ENCODE results near the gene AGTR1. TPM values are rescaled to one million over a fixed set of nuclear protein-coding genes. Genes with fewer than 3 reads are reported as not detected.

AGTR1 gene
- total and polyA plus RNA-seq, 10 of the 15 experiments (the other 5 are each of a cell fraction or from before 2014, with no cell fraction given) = not detected

DNA sequence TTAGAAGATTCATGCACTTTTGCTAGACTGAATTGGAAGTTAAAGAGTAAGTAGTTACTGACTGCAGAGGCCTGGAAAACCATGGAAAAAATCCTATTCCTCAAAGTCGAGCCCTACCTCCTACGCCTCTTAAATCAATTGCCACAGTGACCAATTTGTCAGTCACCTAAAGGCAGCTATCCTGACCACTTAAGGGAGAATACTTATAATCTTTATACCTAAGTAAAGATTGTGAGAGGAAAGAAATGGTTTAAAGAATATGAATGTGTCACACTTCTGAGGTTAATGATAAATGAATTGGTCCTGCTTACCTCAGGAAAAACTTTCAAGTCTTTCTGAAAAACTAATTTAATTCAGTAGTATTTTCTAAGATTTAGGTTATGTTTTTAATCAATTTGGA is 42.6 kb downstream of the AGTR1 start:
- Histone ChIP-seq H2AFZ (ENCODE audit: control insufficient read depth, low read depth, low read length) (no peak overlapping the region), H3K4me1 (ENCODE audit: control insufficient read depth, insufficient read depth, low read length) (no peaks in the 10 kb centered on the region), H3K4me3 (no peak overlapping the region), H3K27ac (ENCODE audit: control insufficient read depth, insufficient read depth) (no peak overlapping the region), H3K9me3 (replicated peaks; ENCODE audit: control insufficient read depth, insufficient read depth, low read length) (no peaks in the 10 kb centered on the region), H3K79me2 (ENCODE audit: control insufficient read depth, insufficient read depth, low read length) (no peaks in the 10 kb centered on the region), H3K36me3 (ENCODE audit: control insufficient read depth in 2 of 2, insufficient read depth in 2 of 2, low read length in 1 of 2) (no peaks in the 10 kb centered on the region), H3K27me3 (replicated peaks in 1 of 2; ENCODE audit: control insufficient read depth in 2 of 2, insufficient read depth in 2 of 2, low read length in 1 of 2) (no peaks in the 10 kb centered on the region), H3K4me2 (ENCODE audit: control insufficient read depth, insufficient read depth) (no peak overlapping the region), H3K9ac (ENCODE audit: control insufficient read depth, insufficient read depth, low read length) (no peak overlapping the region), H4K20me1 (ENCODE audit: control insufficient read depth, insufficient read depth) (no peaks in the 10 kb centered on the region)
- ChIA-PET CTCF (no interaction called here), RAD21 (ENCODE audit: unreplicated experiment) (no interaction called here), POLR2A (no interaction called here), SMC1A (ENCODE audit: uncharacterized antibody, unreplicated experiment) (no interaction called here)
- BruUV-seq (replicated peaks) = no TSS peak
- FAIRE-seq (no peak), ATAC-seq (no peak), DNase-seq (ENCODE audit: low read depth, low spot score) (no peak)
- 0% methylated on average over 2 of the region's 2 CpGs for WGBS (ENCODE audit: insufficient coverage, insufficient replicate concordance, low lambda C conversion rate, missing lambda C conversion rate)
- intact Hi-C loops (cut with micrococcal nuclease; ENCODE audit: unreplicated experiment) = no loop called here
- in situ Hi-C loops (cut with MboI) = no loop called here
- TF ChIP-seq, protein P1, sequence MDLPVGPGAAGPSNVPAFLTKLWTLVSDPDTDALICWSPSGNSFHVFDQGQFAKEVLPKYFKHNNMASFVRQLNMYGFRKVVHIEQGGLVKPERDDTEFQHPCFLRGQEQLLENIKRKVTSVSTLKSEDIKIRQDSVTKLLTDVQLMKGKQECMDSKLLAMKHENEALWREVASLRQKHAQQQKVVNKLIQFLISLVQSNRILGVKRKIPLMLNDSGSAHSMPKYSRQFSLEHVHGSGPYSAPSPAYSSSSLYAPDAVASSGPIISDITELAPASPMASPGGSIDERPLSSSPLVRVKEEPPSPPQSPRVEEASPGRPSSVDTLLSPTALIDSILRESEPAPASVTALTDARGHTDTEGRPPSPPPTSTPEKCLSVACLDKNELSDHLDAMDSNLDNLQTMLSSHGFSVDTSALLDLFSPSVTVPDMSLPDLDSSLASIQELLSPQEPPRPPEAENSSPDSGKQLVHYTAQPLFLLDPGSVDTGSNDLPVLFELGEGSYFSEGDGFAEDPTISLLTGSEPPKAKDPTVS (IDR thresholded peaks at IDR 0.05; ENCODE audit: low read depth, low read length) = no peak
- TF ChIP-seq PML (IDR thresholded peaks at IDR 0.05; ENCODE audit: low read length) (no peak), CBX3 (IDR thresholded peaks at IDR 0.05; ENCODE audit: borderline replicate concordance, low read depth) (no peak), YY1 (IDR thresholded peaks at IDR 0.05; ENCODE audit: low read depth, low read length) (no peak), SIX5 (IDR thresholded peaks at IDR 0.05; ENCODE audit: low read depth, low read length, severe bottlenecking) (no peak), YBX1 (IDR thresholded peaks at IDR 0.05) (no peak), ZNF217 (IDR thresholded peaks at IDR 0.05) (no peak), SMAD1 (IDR thresholded peaks at IDR 0.05; ENCODE audit: low read depth, partially characterized antibody) (no peak), JUND (IDR thresholded peaks at IDR 0.05; ENCODE audit: low read depth, low read length) (no peak), ZNF592 (IDR thresholded peaks at IDR 0.05) (no peak)
- TF ChIP-seq, protein P2, sequence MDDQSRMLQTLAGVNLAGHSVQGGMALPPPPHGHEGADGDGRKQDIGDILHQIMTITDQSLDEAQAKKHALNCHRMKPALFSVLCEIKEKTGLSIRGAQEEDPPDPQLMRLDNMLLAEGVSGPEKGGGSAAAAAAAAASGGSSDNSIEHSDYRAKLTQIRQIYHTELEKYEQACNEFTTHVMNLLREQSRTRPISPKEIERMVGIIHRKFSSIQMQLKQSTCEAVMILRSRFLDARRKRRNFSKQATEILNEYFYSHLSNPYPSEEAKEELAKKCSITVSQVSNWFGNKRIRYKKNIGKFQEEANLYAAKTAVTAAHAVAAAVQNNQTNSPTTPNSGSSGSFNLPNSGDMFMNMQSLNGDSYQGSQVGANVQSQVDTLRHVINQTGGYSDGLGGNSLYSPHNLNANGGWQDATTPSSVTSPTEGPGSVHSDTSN (IDR thresholded peaks at IDR 0.05; ENCODE audit: insufficient replicate concordance, low read depth, low read length) = no peak
